K562 (cell line): ENCODE results near the gene TEX261. TPM values are rescaled to one million over a fixed set of nuclear protein-coding genes. Genes with fewer than 3 reads are reported as not detected.
A peak's percentile ranks its signal among the peaks of the same experiment; 100 is the strongest.

ENCODE experiments used
- ATAC-seq: fragments of 200-7000 bp; cut with Tn5 transposase; 3 replicates; pipeline ENCODE4 v1.9.1; 2020; ENCODE audit warnings: moderate library complexity
- BruUV-seq: library from RNA; stranded (reverse); fragments of 400-500 nt; replicated peaks from 2 replicates; lab custom pipeline; 2021; lab: Mats Ljungman, UMichigan
- CTCF ChIA-PET: fragments of 300-600 bp; formaldehyde crosslinking; extraction: SDS; loops from one replicate; lab custom pipeline; 2021; ENCODE audit warnings: low intra/inter-chr PET ratio; lab: Yijun Ruan, JAX
- POLR2A ChIA-PET: fragments of 300-600, 350-650 bp; sonication (Branson Sonifier 250); formaldehyde crosslinking; extraction: SDS; loops from one replicate; lab custom pipeline; 2021; ENCODE audit warnings: antibody characterized with exemption, inconsistent platforms; lab: Yijun Ruan, JAX
- DNase-seq, 4 experiments: peaks; one replicate each; pipeline versions ENCODE4 v3.0.0 to v3.0.0-alpha.2; 2011 to 2018; ENCODE audit warnings: low spot score in 3 of 4, mixed read lengths in 3 of 4; ENCODE audit errors: extremely low read depth in 1 of 4
- FAIRE-seq: peaks from 2 replicates; lab custom pipeline; 2011; peaks lifted over from hg19 to GRCh38; lab: Jason Lieb, UNC
- H2AFZ ChIP-seq: 2 replicates; pipeline ENCODE4 v1.6.0; 2011; ENCODE audit warnings: low read depth, low read length, control low read depth, inconsistent platforms
- H3K27ac ChIP-seq: fragments of 200-600 bp; 3 replicates; pipeline ENCODE4 v1.8.0; 2011; ENCODE audit warnings: low read depth, mild to moderate bottlenecking, control low read depth, inconsistent platforms, low read length, moderate library complexity, mixed read lengths; ENCODE audit errors: extremely low read depth
- H3K27me3 ChIP-seq, 2 experiments: fragments of 300-600 bp in 1 of 2; 2 replicates in 1 of 2; 3 replicates in 1 of 2; pipeline versions ENCODE4 v1.6.0 to v1.8.0; 2011; ENCODE audit warnings: inconsistent platforms in 2 of 2, low read length in 2 of 2, mild to moderate bottlenecking in 1 of 2, mixed read lengths in 1 of 2, moderate library complexity in 1 of 2; ENCODE audit not compliant: control insufficient read depth in 2 of 2, insufficient read depth in 2 of 2
- H3K36me3 ChIP-seq: fragments of 300-600 bp; 3 replicates; pipeline ENCODE4 v1.8.0; 2011; ENCODE audit warnings: mild to moderate bottlenecking, low read length, inconsistent platforms; ENCODE audit not compliant: control insufficient read depth, insufficient read depth
- H3K4me1 ChIP-seq, 2 experiments: fragments of 200-600 bp in 1 of 2; replicated peaks in 1 of 2; 2 replicates in 1 of 2; 3 replicates in 1 of 2; pipeline versions ENCODE4 v1.5.1 to v1.8.0; 2011; ENCODE audit warnings: inconsistent platforms in 2 of 2, low read length in 2 of 2, mild to moderate bottlenecking in 1 of 2, mixed read lengths in 1 of 2, moderate library complexity in 1 of 2; ENCODE audit not compliant: control insufficient read depth in 2 of 2, insufficient read depth in 2 of 2
- H3K4me2 ChIP-seq: 2 replicates; pipeline ENCODE4 v1.6.1; 2011; ENCODE audit warnings: low read length, control low read depth, inconsistent platforms, mixed read lengths; ENCODE audit not compliant: insufficient read depth
- H3K4me3 ChIP-seq: fragments of 200-600 bp; sonication (generic), shearing (Covaris generic); 2 replicates; pipeline ENCODE4 v1.5.1; 2016; ENCODE audit warnings: control low read depth, inconsistent platforms
- H3K79me2 ChIP-seq: fragments of 200-600 bp; 3 replicates; pipeline ENCODE4 v1.8.0; 2011; ENCODE audit warnings: low read length, inconsistent platforms; ENCODE audit not compliant: control insufficient read depth, insufficient read depth
- H3K9ac ChIP-seq, 2 experiments: 2 replicates each; pipeline versions ENCODE4 v1.6.0 to v1.6.1; 2011; ENCODE audit warnings: low read depth in 2 of 2, low read length in 2 of 2, control low read depth in 1 of 2, inconsistent platforms in 1 of 2, mild to moderate bottlenecking in 1 of 2, mixed read lengths in 1 of 2; ENCODE audit not compliant: insufficient read depth in 1 of 2
- H3K9me1 ChIP-seq: one replicate; pipeline ENCODE4 v1.6.0; 2011; ENCODE audit warnings: inconsistent platforms, mild to moderate bottlenecking, low read length, moderate library complexity; ENCODE audit not compliant: control insufficient read depth, insufficient read depth
- H3K9me3 ChIP-seq: replicated peaks from 2 replicates; pipeline ENCODE4 v1.5.1; 2011; ENCODE audit warnings: low read depth, low read length, inconsistent platforms; ENCODE audit not compliant: control insufficient read depth, insufficient read depth
- H4K20me1 ChIP-seq: replicated peaks from 2 replicates; pipeline ENCODE4 v1.6.1; 2011; ENCODE audit warnings: low read length, inconsistent platforms, mixed read lengths; ENCODE audit not compliant: control insufficient read depth, insufficient read depth
- BCLAF1 ChIP-seq, 2 experiments: fragments of 450-650 bp in 1 of 2; IDR thresholded peaks; 2 replicates each; pipeline ENCODE4 v1.6.1; 2011 to 2017; ENCODE audit warnings: low read depth in 2 of 2, antibody characterized with exemption in 1 of 2, borderline replicate concordance in 1 of 2, low read length in 1 of 2, mild to moderate bottlenecking in 1 of 2, mixed read lengths in 1 of 2; ENCODE audit not compliant: control insufficient read depth in 1 of 2
- CBX3 ChIP-seq, 2 experiments: IDR thresholded peaks; 1 replicate in 1 of 2; 2 replicates in 1 of 2; pipeline ENCODE4 v1.6.1; 2012; ENCODE audit warnings: inconsistent platforms in 2 of 2, low read length in 2 of 2, borderline replicate concordance in 1 of 2, control low read depth in 1 of 2
- SP2 ChIP-seq: IDR thresholded peaks from 2 replicates; pipeline ENCODE4 v1.6.1; 2011; ENCODE audit warnings: mild to moderate bottlenecking, low read depth, low read length, moderate library complexity; ENCODE audit not compliant: poor library complexity, severe bottlenecking; ENCODE audit errors: extremely low read depth
- VEZF1 ChIP-seq: fragments of 200-800 bp; sonication (Bioruptor generic); IDR thresholded peaks from 2 replicates; pipeline ENCODE4 v1.6.1; 2017; ENCODE audit warnings: missing genetic modification characterization, missing compliant biosample characterization
- XRCC5 ChIP-seq: fragments of 200-400 bp; formaldehyde crosslinking; IDR thresholded peaks from 2 replicates; pipeline ENCODE4 v1.6.1; 2017; ENCODE audit warnings: low read depth, mild to moderate bottlenecking, low read length
- WGBS: fragments of 100-300 bp; shearing (Covaris generic); methylation state at CpG from one replicate; pipeline ENCODE4 v1.1.6; 2016; ENCODE audit warnings: low coverage, mixed read lengths; ENCODE audit not compliant: insufficient coverage; ENCODE audit errors: missing lambda C conversion rate; 5-methylcytosine and 5-hydroxymethylcytosine counted together
- in situ Hi-C: fragments of 300-500 bp; cut with MboI; formaldehyde crosslinking; loops from 4 replicates; pipeline ENCODE4 v1.15.0; 2018; ENCODE audit warnings: inconsistent platforms, mixed read lengths
- intact Hi-C: fragments of 100-400 bp; cut with micrococcal nuclease; formaldehyde crosslinking; loops from 2 replicates; pipeline ENCODE4 v1.14.2; 2022
- polyA plus RNA-seq, 8 experiments: library from polyadenylated mRNA; depleted of rRNA in 4 of 8; stranded (reverse) in 5 of 8; unstranded in 3 of 8; fragments of >200 nt; fragmentation: Nextera tagmentation in 2 of 8; fragmentation: Illumina TruSeq in 1 of 8; extraction: Ambion mirVana in 2 of 8; extraction: Trizol in 1 of 8; gene quantifications; 2 replicates each; pipeline versions ENCODE4 v1.2.1 to v1.2.3, GENCODE V29; 2011 to 2014; ENCODE audit warnings: inconsistent platforms in 1 of 8, missing spikeins in 1 of 8
- total RNA-seq, 7 experiments: library from RNA; depleted of rRNA in 6 of 7; stranded (reverse); fragments of >200 nt in 6 of 7; fragmentation: Illumina TruSeq in 2 of 7; extraction: Trizol in 2 of 7; gene quantifications; 2 replicates each; pipeline versions ENCODE4 v1.2.1 to v1.2.3, GENCODE V29; 2011 to 2021; ENCODE audit warnings: low replicate concordance in 1 of 7
- TF ChIP-seq, protein P1 (sequence below): fragments of 200-800 bp; sonication (Bioruptor generic); IDR thresholded peaks from 2 replicates; pipeline ENCODE4 v1.6.1; 2016; ENCODE audit warnings: missing genetic modification characterization, missing compliant biosample characterization

Gene TEX261
- total and polyA plus RNA-seq, 9 of the 15 experiments (the other 6 are each of a cell fraction or from before 2014, with no cell fraction given): 11.9 to 110 (median 51.9) TPM

DNA sequence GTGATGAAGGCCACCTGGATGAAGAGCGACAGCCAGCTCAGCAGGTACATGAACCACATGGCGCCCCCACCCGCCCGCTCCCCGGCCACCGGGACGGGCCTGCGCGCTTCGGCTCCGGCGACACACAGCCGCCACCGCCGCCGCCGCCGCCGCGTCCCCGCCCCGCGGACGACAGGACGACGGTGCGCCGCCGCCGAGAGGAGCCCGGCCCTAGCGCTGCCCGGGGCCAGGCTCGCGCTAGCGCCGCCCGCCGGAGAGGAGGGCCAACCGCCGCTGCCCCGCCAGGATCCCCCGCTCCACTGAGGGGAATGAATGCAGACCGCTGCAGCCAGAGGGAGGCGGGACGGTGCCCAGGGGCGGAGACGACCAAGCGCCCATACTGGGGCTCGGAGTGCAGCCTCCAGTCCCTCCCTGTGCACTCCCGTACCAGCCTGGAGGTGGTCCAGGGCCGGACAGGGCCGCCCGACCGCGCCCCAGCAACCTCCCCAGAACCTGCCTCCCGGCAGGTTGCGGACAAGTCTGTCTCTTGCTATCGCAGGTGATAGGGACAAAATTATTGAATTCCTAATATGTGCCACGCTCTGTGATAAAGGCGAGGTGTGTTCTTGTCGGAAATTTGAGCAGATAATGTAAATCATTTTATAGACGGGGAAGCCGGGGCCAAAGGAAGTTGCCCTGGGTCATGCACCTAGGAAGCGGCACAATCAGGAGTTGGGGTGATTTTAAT lies at the start of gene TEX261 (continued):
- TF ChIP-seq BCLAF1 (IDR thresholded peaks at IDR 0.05; ENCODE audit: borderline replicate concordance in 1 of 2, control insufficient read depth in 1 of 2, low read depth in 2 of 2, low read length in 1 of 2) (peak in 1 of 2 experiments; percentile 73; a peak in 1 of 4 replicates), SP2 (peak; percentile 84)

DNA sequence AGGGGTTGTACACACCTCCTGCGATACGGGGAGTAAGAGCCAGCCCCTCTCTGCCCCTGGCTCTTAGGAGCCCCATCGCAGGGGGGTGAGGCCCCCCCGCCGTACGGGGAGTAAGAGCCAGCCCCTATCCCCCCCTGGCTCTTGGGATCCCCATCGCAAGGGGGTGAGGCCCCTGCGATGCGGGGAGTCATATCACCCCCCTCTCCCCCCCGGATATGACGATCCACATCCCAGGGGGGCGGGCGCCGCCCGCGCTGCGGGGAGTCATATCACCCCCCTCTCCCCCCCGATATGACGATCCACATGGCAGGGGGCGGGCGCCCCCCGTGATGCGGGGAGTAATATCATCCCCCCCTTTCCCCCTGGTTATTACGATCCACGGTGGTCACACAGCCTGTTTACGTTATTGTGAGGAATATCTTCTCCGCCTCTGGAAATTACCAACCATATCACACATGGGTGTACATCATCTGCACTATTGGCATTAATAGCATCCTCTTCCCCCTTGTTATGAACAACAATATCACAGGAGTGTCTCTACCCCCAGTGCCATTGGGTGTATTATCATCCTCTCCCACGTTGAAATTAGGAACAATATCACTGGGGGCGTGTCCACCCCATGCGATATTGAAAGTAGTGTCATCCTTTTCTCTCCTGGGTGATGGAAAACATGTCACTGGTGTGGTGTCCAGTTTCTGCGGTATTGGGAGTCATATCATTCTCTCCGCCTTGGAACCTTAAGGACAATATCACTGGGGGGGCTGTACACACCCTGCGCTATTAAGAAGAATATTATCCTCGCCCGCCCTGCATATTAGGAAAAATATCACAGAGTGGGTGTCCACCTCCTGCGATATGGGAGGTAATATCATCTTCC lies 49.1 kb upstream of the TEX261 start:
- no peaks in the 10 kb centered on the region for H3K9me3 ChIP-seq
- H3K27ac ChIP-seq: no peak overlapping the region
- H2AFZ ChIP-seq: no peak overlapping the region
- ChIA-PET POLR2A (no interaction called here), CTCF (no interaction called here)
- peaks cover 0 to 4% of the 10 kb centered on the region in 2 experiments; a peak in 3 of 5 replicates for H3K4me1 ChIP-seq
- 0 out of 2 replicates have a peak overlapping the region, but pooled peaks have one; percentile 8 for H3K4me2 ChIP-seq
- no peak overlapping the region for H3K9ac ChIP-seq
- in situ Hi-C loops: no loop called here
- no peaks in the 10 kb centered on the region for H4K20me1 ChIP-seq
- DNase-seq (no peak), ATAC-seq (no peak), FAIRE-seq (no peak)
- no TSS peak for BruUV-seq
- no peak overlapping the region for H3K4me3 ChIP-seq
- no peaks in the 10 kb centered on the region for H3K9me1 ChIP-seq
- peaks cover 6 to 35% of the 10 kb centered on the region in 2 experiments; a peak in 4 of 5 replicates for H3K27me3 ChIP-seq
- H3K79me2 ChIP-seq: no peaks in the 10 kb centered on the region
- no peaks in the 10 kb centered on the region for H3K36me3 ChIP-seq
- WGBS: 21% methylated on average over 17 of the region's 36 CpGs
- intact Hi-C loops: no loop called here
- peak; percentile 36; the same call in 1 of the 2 replicates for TF ChIP-seq VEZF1 (CRISPR knock-in tag)
- no peak for TF ChIP-seq XRCC5
- TF ChIP-seq, protein P1, sequence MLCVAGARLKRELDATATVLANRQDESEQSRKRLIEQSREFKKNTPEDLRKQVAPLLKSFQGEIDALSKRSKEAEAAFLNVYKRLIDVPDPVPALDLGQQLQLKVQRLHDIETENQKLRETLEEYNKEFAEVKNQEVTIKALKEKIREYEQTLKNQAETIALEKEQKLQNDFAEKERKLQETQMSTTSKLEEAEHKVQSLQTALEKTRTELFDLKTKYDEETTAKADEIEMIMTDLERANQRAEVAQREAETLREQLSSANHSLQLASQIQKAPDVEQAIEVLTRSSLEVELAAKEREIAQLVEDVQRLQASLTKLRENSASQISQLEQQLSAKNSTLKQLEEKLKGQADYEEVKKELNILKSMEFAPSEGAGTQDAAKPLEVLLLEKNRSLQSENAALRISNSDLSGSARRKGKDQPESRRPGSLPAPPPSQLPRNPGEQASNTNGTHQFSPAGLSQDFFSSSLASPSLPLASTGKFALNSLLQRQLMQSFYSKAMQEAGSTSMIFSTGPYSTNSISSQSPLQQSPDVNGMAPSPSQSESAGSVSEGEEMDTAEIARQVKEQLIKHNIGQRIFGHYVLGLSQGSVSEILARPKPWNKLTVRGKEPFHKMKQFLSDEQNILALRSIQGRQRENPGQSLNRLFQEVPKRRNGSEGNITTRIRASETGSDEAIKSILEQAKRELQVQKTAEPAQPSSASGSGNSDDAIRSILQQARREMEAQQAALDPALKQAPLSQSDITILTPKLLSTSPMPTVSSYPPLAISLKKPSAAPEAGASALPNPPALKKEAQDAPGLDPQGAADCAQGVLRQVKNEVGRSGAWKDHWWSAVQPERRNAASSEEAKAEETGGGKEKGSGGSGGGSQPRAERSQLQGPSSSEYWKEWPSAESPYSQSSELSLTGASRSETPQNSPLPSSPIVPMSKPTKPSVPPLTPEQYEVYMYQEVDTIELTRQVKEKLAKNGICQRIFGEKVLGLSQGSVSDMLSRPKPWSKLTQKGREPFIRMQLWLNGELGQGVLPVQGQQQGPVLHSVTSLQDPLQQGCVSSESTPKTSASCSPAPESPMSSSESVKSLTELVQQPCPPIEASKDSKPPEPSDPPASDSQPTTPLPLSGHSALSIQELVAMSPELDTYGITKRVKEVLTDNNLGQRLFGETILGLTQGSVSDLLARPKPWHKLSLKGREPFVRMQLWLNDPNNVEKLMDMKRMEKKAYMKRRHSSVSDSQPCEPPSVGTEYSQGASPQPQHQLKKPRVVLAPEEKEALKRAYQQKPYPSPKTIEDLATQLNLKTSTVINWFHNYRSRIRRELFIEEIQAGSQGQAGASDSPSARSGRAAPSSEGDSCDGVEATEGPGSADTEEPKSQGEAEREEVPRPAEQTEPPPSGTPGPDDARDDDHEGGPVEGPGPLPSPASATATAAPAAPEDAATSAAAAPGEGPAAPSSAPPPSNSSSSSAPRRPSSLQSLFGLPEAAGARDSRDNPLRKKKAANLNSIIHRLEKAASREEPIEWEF: no peak
- TF ChIP-seq CBX3 (IDR thresholded peaks at IDR 0.05; ENCODE audit: borderline replicate concordance in 1 of 2, low read length in 2 of 2): no peak
